HepG2 (cell line): ENCODE results near the gene MCM10. TPM values are rescaled to one million over a fixed set of nuclear protein-coding genes. Genes with fewer than 3 reads are reported as not detected.

Experiments used
- ARID2 ChIP-seq: sonication (generic); formaldehyde crosslinking; IDR thresholded peaks from 2 replicates; pipeline ENCODE4 v1.8.1; 2022; ENCODE audit warnings: mild to moderate bottlenecking, missing genetic modification reagents, borderline replicate concordance
- ARNT2 ChIP-seq: sonication (generic); formaldehyde crosslinking; IDR thresholded peaks from 2 replicates; pipeline ENCODE4 v1.8.0; 2022; ENCODE audit warnings: mild to moderate bottlenecking, low read depth, missing genetic modification reagents, moderate library complexity
- CBX2 ChIP-seq, 2 experiments: fragments of 200-600 bp in 1 of 2; sonication (generic); formaldehyde crosslinking in 1 of 2; IDR thresholded peaks; 2 replicates each; pipeline versions ENCODE4 v1.7.0 to v1.8.1; 2018 to 2022; ENCODE audit warnings: low read depth in 2 of 2, low read length in 1 of 2, mild to moderate bottlenecking in 1 of 2, missing genetic modification reagents in 1 of 2
- CCAR2 ChIP-seq: fragments of 200-400 bp; formaldehyde crosslinking; optimal IDR thresholded peaks from 2 replicates; pipeline ENCODE3; 2018; ENCODE audit warnings: low read depth, mild to moderate bottlenecking, low read length, moderate library complexity
- CREM ChIP-seq, 2 experiments: sonication (generic) in 1 of 2; formaldehyde crosslinking in 1 of 2; IDR thresholded peaks; 2 replicates each; pipeline versions ENCODE4 v1.4.0 to v1.6.1; 2016 to 2020; ENCODE audit warnings: antibody characterized with exemption in 1 of 2, mild to moderate bottlenecking in 1 of 2, missing genetic modification reagents in 1 of 2
- ETV5 ChIP-seq: IDR thresholded peaks from 2 replicates; pipeline ENCODE4 v1.6.1; 2018; ENCODE audit warnings: missing biosample characterization, missing genetic modification reagents, inconsistent platforms, borderline replicate concordance
- GATAD2A ChIP-seq: IDR thresholded peaks from 2 replicates; pipeline ENCODE4 v1.6.1; 2016
- HCFC1 ChIP-seq: fragments of 150-350 bp; IDR thresholded peaks from 2 replicates; pipeline ENCODE4 v1.6.1; 2014; ENCODE audit warnings: low read depth, low read length
- KDM5A ChIP-seq: fragments of 200-600 bp; sonication (generic); IDR thresholded peaks from 2 replicates; pipeline ENCODE4 v1.7.0; 2018; ENCODE audit warnings: antibody characterized with exemption, mild to moderate bottlenecking, low read length, borderline replicate concordance
- MTA3 ChIP-seq: sonication (generic); formaldehyde crosslinking; IDR thresholded peaks from 2 replicates; pipeline ENCODE4 v1.4.0; 2020; ENCODE audit warnings: missing genetic modification reagents
- PAF1 ChIP-seq: IDR thresholded peaks from 2 replicates; pipeline ENCODE4 v1.6.1; 2016; ENCODE audit warnings: missing genetic modification reagents, missing compliant biosample characterization
- POLR2AphosphoS5 ChIP-seq: IDR thresholded peaks from 2 replicates; pipeline ENCODE4 v1.6.1; 2012; ENCODE audit warnings: low read depth, low read length
- RFXANK ChIP-seq: IDR thresholded peaks from 2 replicates; pipeline ENCODE4 v1.6.1; 2016
- RXRA ChIP-seq: sonication (generic); formaldehyde crosslinking; IDR thresholded peaks from 2 replicates; pipeline ENCODE4 v1.5.1; 2020; ENCODE audit warnings: missing genetic modification reagents
- SALL1 ChIP-seq: sonication (generic); formaldehyde crosslinking; IDR thresholded peaks from 2 replicates; pipeline ENCODE4 v1.8.0; 2022; ENCODE audit warnings: mild to moderate bottlenecking, missing genetic modification reagents
- SKI ChIP-seq: fragments of 450-650 bp; IDR thresholded peaks from one replicate; pipeline ENCODE4 v1.6.1; 2018; ENCODE audit warnings: mild to moderate bottlenecking; ENCODE audit not compliant: partially characterized antibody
- SNAI1 ChIP-seq: sonication (generic); formaldehyde crosslinking; IDR thresholded peaks from 2 replicates; pipeline ENCODE4 v1.5.0; 2020; ENCODE audit warnings: mild to moderate bottlenecking, missing genetic modification reagents, borderline replicate concordance
- SP1 ChIP-seq, 2 experiments: fragments of 450-650 bp in 1 of 2; sonication (generic) in 1 of 2; formaldehyde crosslinking in 1 of 2; IDR thresholded peaks; 2 replicates each; pipeline versions ENCODE4 v1.4.0 to v1.6.1; 2016 to 2020; ENCODE audit warnings: missing genetic modification reagents in 1 of 2
- TAF1 ChIP-seq: sonication (generic); formaldehyde crosslinking; IDR thresholded peaks from 2 replicates; pipeline ENCODE4 v1.4.0; 2020; ENCODE audit warnings: missing genetic modification reagents
- YEATS2 ChIP-seq: sonication (generic); formaldehyde crosslinking; IDR thresholded peaks from 2 replicates; pipeline ENCODE4 v1.4.0; 2020; ENCODE audit warnings: missing genetic modification reagents, borderline replicate concordance
- ZFP90 ChIP-seq: sonication (generic); formaldehyde crosslinking; IDR thresholded peaks from 2 replicates; pipeline ENCODE4 v1.8.0; 2022; ENCODE audit warnings: missing genetic modification reagents, mild to moderate bottlenecking, inconsistent platforms, borderline replicate concordance
- ZMYM4 ChIP-seq: sonication (generic); formaldehyde crosslinking; IDR thresholded peaks from 2 replicates; pipeline ENCODE4 v1.8.1; 2023; ENCODE audit warnings: mild to moderate bottlenecking, missing genetic modification reagents
- ZNF207 ChIP-seq: fragments of 450-650 bp; IDR thresholded peaks from 2 replicates; pipeline ENCODE4 v1.6.1; 2016; ENCODE audit warnings: antibody characterized with exemption, borderline replicate concordance
- ZNF225 ChIP-seq: sonication (generic); formaldehyde crosslinking; IDR thresholded peaks from 2 replicates; pipeline ENCODE4 v1.4.0; 2020; ENCODE audit warnings: mild to moderate bottlenecking, missing genetic modification reagents
- ZNF441 ChIP-seq: sonication (generic); formaldehyde crosslinking; IDR thresholded peaks from 2 replicates; pipeline ENCODE4 v1.7.0; 2021; ENCODE audit warnings: missing genetic modification reagents, borderline replicate concordance
- ZNF761 ChIP-seq: sonication (generic); formaldehyde crosslinking; conservative IDR thresholded peaks from 2 replicates; pipeline ENCODE4 v1.4.0; 2020; ENCODE audit warnings: mild to moderate bottlenecking, missing genetic modification reagents
- ZNF878 ChIP-seq: sonication (generic); formaldehyde crosslinking; IDR thresholded peaks from 2 replicates; pipeline ENCODE4 v1.8.1; 2023; ENCODE audit warnings: mild to moderate bottlenecking, missing genetic modification reagents, moderate library complexity
- polyA plus RNA-seq, 8 experiments: library from polyadenylated mRNA; depleted of rRNA in 3 of 8; stranded (reverse) in 7 of 8; unstranded in 1 of 8; fragments of >200 nt; fragmentation: Illumina TruSeq in 4 of 8; extraction: Trizol in 4 of 8; gene quantifications; 2 replicates each; pipeline versions ENCODE4 v1.2.1 to v1.2.3, GENCODE V29; 2011 to 2016; ENCODE audit warnings: low read depth in 4 of 8, missing spikeins in 1 of 8, mixed read lengths in 1 of 8; ENCODE audit not compliant: insufficient read depth in 1 of 8
- total RNA-seq, 5 experiments: library from RNA; depleted of rRNA; stranded (reverse); fragments of >200 nt; fragmentation: Illumina TruSeq; extraction: Trizol; gene quantifications; 2 replicates each; pipeline ENCODE4 v1.2.3, GENCODE V29; 2016; ENCODE audit warnings: low read depth in 1 of 5
- TF ChIP-seq, protein P1 (sequence below): sonication (generic); formaldehyde crosslinking; IDR thresholded peaks from 2 replicates; pipeline ENCODE4 v1.8.1; 2022; ENCODE audit warnings: mild to moderate bottlenecking, missing genetic modification reagents
- TF ChIP-seq, protein P2 (sequence below): IDR thresholded peaks from 2 replicates; pipeline ENCODE4 v1.6.1; 2016; ENCODE audit warnings: low read depth

Gene MCM10
- total and polyA plus RNA-seq, 2 of the 13 experiments (the other 11 are each of a cell fraction or from before 2014, with no cell fraction given): 2.8 to 31.3 TPM

DNA sequence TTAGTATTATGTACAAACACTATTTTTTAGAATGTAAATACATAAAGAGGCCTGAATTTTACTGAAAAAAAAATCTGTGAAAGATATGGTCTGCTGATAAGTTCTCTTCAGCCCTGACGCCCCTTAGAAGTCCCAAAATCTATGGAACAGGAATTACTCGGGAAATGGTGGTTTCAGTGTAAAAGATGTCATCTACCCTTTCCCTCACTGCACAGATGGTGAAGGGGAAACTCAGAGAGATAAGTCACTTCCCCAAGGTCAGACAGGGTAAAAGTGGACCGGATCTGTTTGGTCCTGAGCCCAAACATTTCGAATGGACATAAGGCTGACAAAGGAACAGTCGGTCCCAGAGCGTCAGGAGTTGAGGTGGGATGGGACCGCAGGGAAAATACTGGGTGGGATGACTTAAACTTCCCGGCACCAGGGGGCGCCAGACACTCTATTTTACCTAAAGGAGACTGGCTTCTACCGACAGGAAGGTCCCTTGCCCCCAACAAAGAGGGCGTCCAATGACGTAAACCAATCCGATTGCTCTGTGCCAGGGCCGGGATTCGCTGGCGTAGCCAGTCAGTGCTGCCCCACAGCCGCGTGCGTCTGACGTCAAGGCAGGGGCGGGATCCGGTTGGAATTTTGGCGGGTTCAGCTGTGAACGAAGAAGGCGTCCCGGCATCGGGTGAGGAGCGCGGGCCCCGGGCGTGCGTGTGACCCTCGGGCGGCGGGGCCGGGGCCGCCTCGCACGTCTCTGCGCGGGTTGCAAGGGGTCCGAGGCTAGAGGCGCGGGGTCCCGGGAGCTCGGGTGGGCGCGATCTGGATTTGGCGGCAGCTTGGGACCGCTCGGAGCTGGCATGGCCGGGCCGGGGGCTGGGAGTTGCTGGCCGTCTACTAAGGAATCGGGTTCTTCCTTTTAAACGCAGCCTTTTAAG, at the start of gene MCM10 (continued):
- TF ChIP-seq POLR2AphosphoS5 (peak; percentile 37; the same call in 1 of the 2 replicates), KDM5A (peak; percentile 63; the same call in 1 of the 2 replicates), CREM (IDR thresholded peaks at IDR 0.05) (peak; percentile 97), CREM (CRISPR knock-in tag; IDR thresholded peaks at IDR 0.05) (peak; percentile 59; the same call in 1 of the 2 replicates), ZNF761 (CRISPR knock-in tag) (no peak), YEATS2 (peak; percentile 85), RXRA (CRISPR knock-in tag) (peak; percentile 71), TAF1 (CRISPR knock-in tag) (peak; percentile 63; the same call in 1 of the 2 replicates), ETV5 (CRISPR knock-in tag) (peak; percentile 56; the same call in 1 of the 2 replicates), ZNF878 (CRISPR knock-in tag) (no peak), SP1 (IDR thresholded peaks at IDR 0.05) (no peak), SP1 (CRISPR knock-in tag; IDR thresholded peaks at IDR 0.05) (peak; percentile 88), HCFC1 (peak; percentile 67), PAF1 (CRISPR knock-in tag) (no peak), RFXANK (CRISPR knock-in tag) (peak; percentile 83; the same call in 1 of the 2 replicates), ZNF441 (CRISPR knock-in tag) (peak; percentile 67; the same call in 1 of the 2 replicates), SKI (no peak), ARID2 (CRISPR knock-in tag) (no peak), ARNT2 (CRISPR knock-in tag) (0 out of 2 replicates have a peak, but pooled peaks have one; percentile 15), GATAD2A (CRISPR knock-in tag) (peak; percentile 61), MTA3 (no peak), SNAI1 (CRISPR knock-in tag) (no peak), SALL1 (CRISPR knock-in tag) (peak; percentile 84), ZFP90 (CRISPR knock-in tag) (0 out of 2 replicates have a peak, but pooled peaks have one; percentile 78), ZMYM4 (CRISPR knock-in tag) (peak; percentile 91), CCAR2 (no peak), CBX2 (IDR thresholded peaks at IDR 0.05; ENCODE audit: low read depth, low read length) (no peak), CBX2 (CRISPR knock-in tag; IDR thresholded peaks at IDR 0.05; ENCODE audit: low read depth) (no peak), ZNF207 (no peak), ZNF225 (CRISPR knock-in tag) (no peak)
- TF ChIP-seq, protein P1, sequence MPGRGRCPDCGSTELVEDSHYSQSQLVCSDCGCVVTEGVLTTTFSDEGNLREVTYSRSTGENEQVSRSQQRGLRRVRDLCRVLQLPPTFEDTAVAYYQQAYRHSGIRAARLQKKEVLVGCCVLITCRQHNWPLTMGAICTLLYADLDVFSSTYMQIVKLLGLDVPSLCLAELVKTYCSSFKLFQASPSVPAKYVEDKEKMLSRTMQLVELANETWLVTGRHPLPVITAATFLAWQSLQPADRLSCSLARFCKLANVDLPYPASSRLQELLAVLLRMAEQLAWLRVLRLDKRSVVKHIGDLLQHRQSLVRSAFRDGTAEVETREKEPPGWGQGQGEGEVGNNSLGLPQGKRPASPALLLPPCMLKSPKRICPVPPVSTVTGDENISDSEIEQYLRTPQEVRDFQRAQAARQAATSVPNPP (CRISPR knock-in tag): peak; percentile 70
- TF ChIP-seq, protein P2, sequence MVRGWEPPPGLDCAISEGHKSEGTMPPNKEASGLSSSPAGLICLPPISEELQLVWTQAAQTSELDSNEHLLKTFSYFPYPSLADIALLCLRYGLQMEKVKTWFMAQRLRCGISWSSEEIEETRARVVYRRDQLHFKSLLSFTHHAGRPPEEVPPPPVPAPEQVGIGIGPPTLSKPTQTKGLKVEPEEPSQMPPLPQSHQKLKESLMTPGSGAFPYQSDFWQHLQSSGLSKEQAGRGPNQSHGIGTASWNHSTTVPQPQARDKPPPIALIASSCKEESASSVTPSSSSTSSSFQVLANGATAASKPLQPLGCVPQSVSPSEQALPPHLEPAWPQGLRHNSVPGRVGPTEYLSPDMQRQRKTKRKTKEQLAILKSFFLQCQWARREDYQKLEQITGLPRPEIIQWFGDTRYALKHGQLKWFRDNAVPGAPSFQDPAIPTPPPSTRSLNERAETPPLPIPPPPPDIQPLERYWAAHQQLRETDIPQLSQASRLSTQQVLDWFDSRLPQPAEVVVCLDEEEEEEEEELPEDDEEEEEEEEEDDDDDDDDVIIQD (CRISPR knock-in tag): peak; percentile 68; the same call in 1 of the 2 replicates
